GM12878 (cell line): ENCODE data around the gene YWHAG. TPM values are rescaled to one million over a fixed set of nuclear protein-coding genes. Genes with fewer than 3 reads are reported as not detected.
A peak's percentile ranks its signal among the peaks of the same experiment; 100 is the strongest.
"Not testable (repeated sequence)": the region's sequence is repeated elsewhere in the genome, so short reads cannot be mapped to it uniquely, and the experiment has no call there.

Experiments used
- ATAC-seq: fragments of 200-7000 bp; cut with Tn5 transposase; 3 replicates; pipeline ENCODE4 v1.9.1; 2020; ENCODE audit warnings: mild to moderate bottlenecking, moderate library complexity
- BruUV-seq: library from RNA; stranded (reverse); fragments of 400-500 nt; replicated peaks from 2 replicates; lab custom pipeline; 2021; lab: Mats Ljungman, UMichigan
- CTCF ChIA-PET: fragments of 300-600 bp; sonication (Branson Sonifier 250); formaldehyde crosslinking; extraction: SDS; loops from one replicate; lab custom pipeline; 2021; ENCODE audit warnings: inconsistent platforms; lab: Yijun Ruan, JAX
- POLR2A ChIA-PET: fragments of 350-600 bp; formaldehyde crosslinking; extraction: SDS; loops from one replicate; lab custom pipeline; 2021; ENCODE audit warnings: inconsistent platforms; lab: Charles Lee
- RAD21 ChIA-PET: fragments of 300-600 bp; sonication (Branson Sonifier 250); formaldehyde crosslinking; loops from one replicate; lab custom pipeline; 2023; ENCODE audit warnings: antibody characterized with exemption; ENCODE audit not compliant: unreplicated experiment; lab: Charles Lee
- SMC1A ChIA-PET: fragments of 300-600 bp; sonication (Branson Sonifier 250); formaldehyde crosslinking; loops from one replicate; lab custom pipeline; 2023; ENCODE audit not compliant: unreplicated experiment, uncharacterized antibody; lab: Charles Lee
- DNase-seq: peaks from one replicate; pipeline ENCODE4 v3.0.0-alpha.2; 2011; ENCODE audit warnings: low read depth, low spot score
- FAIRE-seq: peaks from 3 replicates; lab custom pipeline; 2011; peaks lifted over from hg19 to GRCh38; lab: Jason Lieb, UNC
- H2AFZ ChIP-seq: 2 replicates; pipeline ENCODE4 v1.6.0; 2011; ENCODE audit warnings: low read depth, low read length, control low read depth; ENCODE audit not compliant: control insufficient read depth
- H3K27ac ChIP-seq: 2 replicates; pipeline ENCODE4 v1.5.1; 2011; ENCODE audit warnings: control low read depth; ENCODE audit not compliant: control insufficient read depth, insufficient read depth
- H3K27me3 ChIP-seq, 2 experiments: replicated peaks in 1 of 2; 2 replicates each; pipeline versions ENCODE4 v1.6.0 to v1.6.1; 2011; ENCODE audit warnings: low read length in 1 of 2; ENCODE audit not compliant: control insufficient read depth in 2 of 2, insufficient read depth in 2 of 2
- H3K36me3 ChIP-seq, 2 experiments: 2 replicates each; pipeline ENCODE4 v1.5.1; 2011; ENCODE audit warnings: low read length in 1 of 2; ENCODE audit not compliant: control insufficient read depth in 2 of 2, insufficient read depth in 2 of 2
- H3K4me1 ChIP-seq: 2 replicates; pipeline ENCODE4 v1.6.1; 2011; ENCODE audit warnings: mild to moderate bottlenecking, low read length, moderate library complexity, mixed read lengths; ENCODE audit not compliant: control insufficient read depth, insufficient read depth
- H3K4me2 ChIP-seq: 2 replicates; pipeline ENCODE4 v1.6.0; 2011; ENCODE audit warnings: control low read depth; ENCODE audit not compliant: control insufficient read depth, insufficient read depth
- H3K4me3 ChIP-seq: fragments of 200-600 bp; sonication (generic); 2 replicates; pipeline ENCODE4 v1.5.1; 2016
- H3K79me2 ChIP-seq: 2 replicates; pipeline ENCODE4 v1.6.0; 2011; ENCODE audit warnings: low read length; ENCODE audit not compliant: control insufficient read depth, insufficient read depth
- H3K9ac ChIP-seq: 2 replicates; pipeline ENCODE4 v1.8.0; 2011; ENCODE audit warnings: low read length, control low read depth, mixed read lengths; ENCODE audit not compliant: control insufficient read depth, insufficient read depth
- H3K9me3 ChIP-seq: replicated peaks from 3 replicates; pipeline ENCODE4 v1.5.1; 2011; ENCODE audit warnings: mild to moderate bottlenecking, low read length; ENCODE audit not compliant: control insufficient read depth, insufficient read depth
- H4K20me1 ChIP-seq: 2 replicates; pipeline ENCODE4 v1.6.0; 2011; ENCODE audit not compliant: control insufficient read depth, insufficient read depth
- CREB1 ChIP-seq: IDR thresholded peaks from 2 replicates; pipeline ENCODE4 v1.6.1; 2012; ENCODE audit warnings: low read depth, mild to moderate bottlenecking, inconsistent platforms
- IKZF1 ChIP-seq: fragments of 450-650 bp; conservative IDR thresholded peaks from 2 replicates; pipeline ENCODE4 v1.6.1; 2017; ENCODE audit warnings: antibody characterized with exemption, mild to moderate bottlenecking
- JUNB ChIP-seq: IDR thresholded peaks from 2 replicates; pipeline ENCODE4 v1.6.1; 2016; ENCODE audit warnings: antibody characterized with exemption, mild to moderate bottlenecking
- PKNOX1 ChIP-seq: fragments of 450-650 bp; IDR thresholded peaks from 2 replicates; pipeline ENCODE4 v1.6.1; 2016; ENCODE audit warnings: mild to moderate bottlenecking
- PML ChIP-seq: IDR thresholded peaks from 2 replicates; pipeline ENCODE4 v1.6.1; 2012; ENCODE audit warnings: low read length, inconsistent platforms
- POLR2A ChIP-seq: IDR thresholded peaks from 2 replicates; pipeline ENCODE4 v1.6.1; 2011; ENCODE audit warnings: low read depth, mild to moderate bottlenecking, low read length
- RCOR1 ChIP-seq: conservative IDR thresholded peaks from 2 replicates; pipeline ENCODE4 v1.6.1; 2012; ENCODE audit warnings: low read depth, low read length, improper control_type of control experiment
- SPI1 ChIP-seq: IDR thresholded peaks from 2 replicates; pipeline ENCODE4 v1.6.1; 2011; ENCODE audit warnings: low read depth, mild to moderate bottlenecking, low read length, moderate library complexity, borderline replicate concordance; ENCODE audit not compliant: insufficient read depth
- TARDBP ChIP-seq: IDR thresholded peaks from 2 replicates; pipeline ENCODE4 v1.6.1; 2016; ENCODE audit warnings: borderline replicate concordance
- TBL1XR1 ChIP-seq: IDR thresholded peaks from 2 replicates; pipeline ENCODE4 v1.6.1; 2012; ENCODE audit warnings: low read depth, low read length, improper control_type of control experiment
- WGBS: methylation state at CpG from one replicate; pipeline ENCODE4 v1.1.6; 2016; ENCODE audit warnings: low lambda C conversion rate; ENCODE audit not compliant: insufficient replicate concordance, insufficient coverage; ENCODE audit errors: missing lambda C conversion rate; 5-methylcytosine and 5-hydroxymethylcytosine counted together
- in situ Hi-C: fragments of 300-500 bp; cut with MboI; formaldehyde crosslinking; loops from 9 replicates; pipeline ENCODE4 v1.14.3; 2018; ENCODE audit warnings: mixed read lengths
- intact Hi-C: fragments of 100-400 bp; cut with micrococcal nuclease; formaldehyde crosslinking; loops from one replicate; pipeline ENCODE4 v1.14.2; 2022; ENCODE audit not compliant: unreplicated experiment
- polyA plus RNA-seq, 11 experiments: library from polyadenylated mRNA; depleted of rRNA in 4 of 11; unstranded in 6 of 11; stranded (reverse) in 5 of 11; fragments of >200 nt; fragmentation: Nextera tagmentation in 4 of 11; fragmentation: Illumina TruSeq in 1 of 11; extraction: Ambion mirVana in 4 of 11; extraction: Trizol in 1 of 11; gene quantifications; 1 replicate in 1 of 11; 2 replicates in 10 of 11; pipeline versions ENCODE4 v1.2.1 to v1.2.3, GENCODE V29; 2011 to 2016; ENCODE audit warnings: inconsistent platforms in 2 of 11, missing spikeins in 2 of 11, low read depth in 1 of 11
- total RNA-seq, 4 experiments: library from RNA; depleted of rRNA in 3 of 4; stranded (reverse); fragments of >200 nt in 3 of 4; fragmentation: Illumina TruSeq in 1 of 4; extraction: Trizol in 1 of 4; gene quantifications; 2 replicates each; pipeline versions ENCODE4 v1.2.1 to v1.2.3, GENCODE V29; 2013 to 2021

YWHAG gene
- total and polyA plus RNA-seq, 10 of the 15 experiments (the other 5 are each of a cell fraction or from before 2014, with no cell fraction given), result 20.2 to 157 (median 41.3) TPM

GRCh38 chr7:76403780-76404494 is 45.1 kb upstream of the YWHAG start (continued):
- no peak for TF ChIP-seq POLR2A
- no peak for TF ChIP-seq TARDBP
- TF ChIP-seq SPI1, result peak; percentile 99
- no peak for TF ChIP-seq RCOR1
- no peak for TF ChIP-seq JUNB
- TF ChIP-seq TBL1XR1, result no peak
- no peak for TF ChIP-seq PML
- no peak for TF ChIP-seq CREB1

GRCh38 chr7:76403097-76403496 is 44.3 kb upstream of the YWHAG start:
- H3K4me2 ChIP-seq, BruUV-seq, H4K20me1 ChIP-seq, intact Hi-C loops, DNase-seq, H3K27me3 ChIP-seq, in situ Hi-C loops, FAIRE-seq, H3K9me3 ChIP-seq, H3K4me3 ChIP-seq, H3K36me3 ChIP-seq, CTCF ChIA-PET, SMC1A ChIA-PET, H3K27ac ChIP-seq, H3K4me1 ChIP-seq, H2AFZ ChIP-seq, H3K79me2 ChIP-seq, H3K9ac ChIP-seq: not testable (repeated sequence)
- 42% methylated on average over 8 of the region's 8 CpGs for WGBS
- peak; percentile 36; the same call in 2 of the 3 replicates for ATAC-seq
- POLR2A ChIA-PET, result interaction anchor here (0.6 kb wide), 1 partner anchor 15 kb away, joined by 5 read pairs; no protein-coding TSS in a partner anchor
- peak; percentile 31; the same call in 1 of the 2 replicates for TF ChIP-seq SPI1
- TF ChIP-seq IKZF1, result peak; percentile 33
- peak; percentile 57; the same call in 1 of the 2 replicates for TF ChIP-seq PKNOX1
- TF ChIP-seq, all 136 proteins: peak for 3; not testable (repeated sequence) for 133
- RAD21 ChIA-PET, result not testable (repeated sequence)
